Keratinocyte (primary cell): Measurements from ENCODE around the gene SPDYE4. TPM values are rescaled to one million over a fixed set of nuclear protein-coding genes. Genes with fewer than 3 reads are reported as not detected.

Experiments
- DNase-seq: peaks from one replicate; pipeline ENCODE4 v3.0.0-alpha.2; 2011; ENCODE audit warnings: low read depth, missing footprints, low spot score
- FAIRE-seq: peaks from 2 replicates; lab custom pipeline; 2011; peaks lifted over from hg19 to GRCh38; lab: Jason Lieb, UNC
- H2AFZ ChIP-seq: 2 replicates; pipeline ENCODE4 v1.6.0; 2012; ENCODE audit warnings: low read length, control low read depth, inconsistent platforms; ENCODE audit not compliant: control insufficient read depth
- H3K27ac ChIP-seq: 2 replicates; pipeline ENCODE4 v1.5.1; 2011; ENCODE audit warnings: low read length; ENCODE audit not compliant: control insufficient read depth, insufficient read depth
- H3K27me3 ChIP-seq: 3 replicates; pipeline ENCODE4 v1.6.0; 2011; ENCODE audit warnings: low read length; ENCODE audit not compliant: control insufficient read depth, insufficient read depth; ENCODE audit errors: extremely low read depth
- H3K36me3 ChIP-seq, 2 experiments: 2 replicates in 1 of 2; 3 replicates in 1 of 2; pipeline ENCODE4 v1.5.1; 2011; ENCODE audit warnings: low read length in 2 of 2, mild to moderate bottlenecking in 1 of 2; ENCODE audit not compliant: control insufficient read depth in 2 of 2, insufficient read depth in 2 of 2; ENCODE audit errors: extremely low read depth in 1 of 2
- H3K4me1 ChIP-seq: 3 replicates; pipeline ENCODE4 v1.5.1; 2011; ENCODE audit warnings: low read length; ENCODE audit not compliant: control insufficient read depth, insufficient read depth; ENCODE audit errors: extremely low read depth
- H3K4me2 ChIP-seq: 3 replicates; pipeline ENCODE4 v1.6.0; 2011; ENCODE audit warnings: low read depth, low read length; ENCODE audit not compliant: control insufficient read depth, insufficient read depth; ENCODE audit errors: extremely low read depth
- H3K4me3 ChIP-seq, 3 experiments: fragments of 200-600 bp in 1 of 3; sonication (generic) in 1 of 3; 2 replicates in 2 of 3; 3 replicates in 1 of 3; pipeline ENCODE4 v1.5.1; 2011 to 2016; ENCODE audit warnings: low read length in 3 of 3, mild to moderate bottlenecking in 3 of 3, control low read depth in 2 of 3, inconsistent platforms in 1 of 3, low read depth in 1 of 3, mixed read lengths in 1 of 3, mixed run types in 1 of 3, moderate library complexity in 1 of 3; ENCODE audit not compliant: control insufficient read depth in 2 of 3, insufficient read depth in 2 of 3; ENCODE audit errors: extremely low read depth in 1 of 3
- H3K79me2 ChIP-seq: 2 replicates; pipeline ENCODE4 v1.6.0; 2012; ENCODE audit warnings: low read length; ENCODE audit not compliant: control insufficient read depth, insufficient read depth
- H3K9ac ChIP-seq: 3 replicates; pipeline ENCODE4 v1.6.0; 2011; ENCODE audit warnings: low read length; ENCODE audit not compliant: control insufficient read depth, insufficient read depth; ENCODE audit errors: extremely low read depth
- H3K9me1 ChIP-seq: 3 replicates; pipeline ENCODE4 v1.6.0; 2011; ENCODE audit warnings: low read length; ENCODE audit not compliant: control insufficient read depth, insufficient read depth; ENCODE audit errors: extremely low read depth
- H3K9me3 ChIP-seq: 2 replicates; pipeline ENCODE4 v1.5.1; 2012; ENCODE audit warnings: low read depth, low read length; ENCODE audit not compliant: control insufficient read depth
- H4K20me1 ChIP-seq: 3 replicates; pipeline ENCODE4 v1.6.0; 2011; ENCODE audit warnings: low read length; ENCODE audit not compliant: control insufficient read depth, insufficient read depth; ENCODE audit errors: extremely low read depth
- EZH2 ChIP-seq: IDR thresholded peaks from one replicate; pipeline ENCODE4 v1.6.1; 2012; ENCODE audit warnings: inconsistent platforms, mild to moderate bottlenecking, low read length, moderate library complexity
- dilution Hi-C: fragments of 300-500 bp; cut with MboI; formaldehyde crosslinking; loops from one replicate; pipeline ENCODE4 v1.7.0; 2020; ENCODE audit warnings: low sequenced_read_pairs; ENCODE audit not compliant: extremely low pct_ligation_motif_present
- polyA plus RNA-seq, 5 experiments: library from polyadenylated mRNA; depleted of rRNA in 3 of 5; stranded (reverse) in 3 of 5; stranded (forward) in 1 of 5; unstranded in 1 of 5; fragments of >200 nt; gene quantifications; 1 replicate in 1 of 5; 2 replicates in 3 of 5; 3 replicates in 1 of 5; pipeline versions ENCODE4 v1.2.1 to v1.2.3, GENCODE V29; 2011 to 2012; ENCODE audit warnings: missing spikeins in 2 of 5, low read depth in 1 of 5, low replicate concordance in 1 of 5
- TF ChIP-seq, protein P1 (sequence below), 3 experiments: IDR thresholded peaks in 1 of 3; conservative IDR thresholded peaks in 1 of 3; optimal IDR thresholded peaks in 1 of 3; 2 replicates in 2 of 3; 3 replicates in 1 of 3; pipeline versions ENCODE3 to v1.5.1; 2011; ENCODE audit warnings: low read length in 3 of 3, mild to moderate bottlenecking in 3 of 3, moderate library complexity in 2 of 3, control low read depth in 1 of 3, inconsistent platforms in 1 of 3; ENCODE audit not compliant: insufficient read depth in 2 of 3; ENCODE audit errors: extremely low read depth in 1 of 3

Gene SPDYE4
- polyA plus RNA-seq, 1 donor (not counting 4 experiments of a cell fraction or from before 2014, with no cell fraction given), result not detected

DNA sequence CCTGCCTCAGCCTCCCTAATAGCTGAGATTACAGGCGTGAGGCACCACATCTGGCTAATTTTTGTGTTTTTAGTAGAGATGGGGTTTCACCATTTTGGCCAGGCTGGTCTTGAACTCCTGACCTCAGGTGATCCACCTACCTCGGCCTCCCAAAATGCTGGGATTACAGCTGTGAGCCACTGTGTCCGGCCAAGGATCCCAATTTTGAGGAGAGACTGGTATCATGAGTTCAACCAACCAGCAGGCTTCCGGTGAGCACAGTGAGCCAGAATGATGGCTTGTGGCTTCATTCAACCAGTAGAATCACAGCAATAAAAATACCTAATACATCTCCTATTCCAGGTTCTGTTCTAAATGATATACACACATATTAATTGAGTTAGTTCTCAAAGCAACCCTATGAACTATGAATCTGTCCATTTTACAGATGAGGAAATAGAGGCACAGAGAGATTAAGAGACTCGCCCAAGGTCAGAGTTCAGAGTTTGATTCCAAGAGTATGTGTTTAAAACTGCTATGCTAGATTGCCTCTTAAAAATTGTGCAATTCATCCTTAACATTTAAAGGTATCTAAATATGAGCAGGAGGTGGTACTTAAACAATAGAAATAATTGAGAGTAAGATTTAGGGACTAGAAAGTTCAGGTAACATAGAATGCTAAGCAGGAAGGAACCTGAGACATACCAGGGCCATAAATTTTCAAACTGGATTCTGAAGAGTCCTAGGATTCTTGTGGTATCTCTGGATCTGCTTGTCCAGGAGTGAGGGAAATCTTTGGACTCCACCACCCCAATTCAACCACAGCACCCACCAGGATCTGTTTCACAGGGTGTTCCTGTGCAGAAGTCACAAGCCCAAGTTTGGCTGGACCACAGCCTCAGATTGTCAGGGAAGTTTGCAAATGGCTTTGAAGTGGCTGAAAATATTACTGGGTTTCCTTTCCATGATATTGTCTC, 38.8 kb downstream of the SPDYE4 start:
- Histone ChIP-seq H3K9me3 (no peaks in the 10 kb centered on the region), H3K4me1 (no peaks in the 10 kb centered on the region), H3K4me3 (no peak overlapping the region), H2AFZ (no peak overlapping the region), H3K4me2 (no peak overlapping the region), H3K79me2 (no peaks in the 10 kb centered on the region), H3K9me1 (no peaks in the 10 kb centered on the region), H3K27me3 (no peaks in the 10 kb centered on the region), H3K27ac (no peak overlapping the region), H4K20me1 (no peaks in the 10 kb centered on the region), H3K9ac (no peak overlapping the region), H3K36me3 (no peaks in the 10 kb centered on the region)
- TF ChIP-seq, protein P1, sequence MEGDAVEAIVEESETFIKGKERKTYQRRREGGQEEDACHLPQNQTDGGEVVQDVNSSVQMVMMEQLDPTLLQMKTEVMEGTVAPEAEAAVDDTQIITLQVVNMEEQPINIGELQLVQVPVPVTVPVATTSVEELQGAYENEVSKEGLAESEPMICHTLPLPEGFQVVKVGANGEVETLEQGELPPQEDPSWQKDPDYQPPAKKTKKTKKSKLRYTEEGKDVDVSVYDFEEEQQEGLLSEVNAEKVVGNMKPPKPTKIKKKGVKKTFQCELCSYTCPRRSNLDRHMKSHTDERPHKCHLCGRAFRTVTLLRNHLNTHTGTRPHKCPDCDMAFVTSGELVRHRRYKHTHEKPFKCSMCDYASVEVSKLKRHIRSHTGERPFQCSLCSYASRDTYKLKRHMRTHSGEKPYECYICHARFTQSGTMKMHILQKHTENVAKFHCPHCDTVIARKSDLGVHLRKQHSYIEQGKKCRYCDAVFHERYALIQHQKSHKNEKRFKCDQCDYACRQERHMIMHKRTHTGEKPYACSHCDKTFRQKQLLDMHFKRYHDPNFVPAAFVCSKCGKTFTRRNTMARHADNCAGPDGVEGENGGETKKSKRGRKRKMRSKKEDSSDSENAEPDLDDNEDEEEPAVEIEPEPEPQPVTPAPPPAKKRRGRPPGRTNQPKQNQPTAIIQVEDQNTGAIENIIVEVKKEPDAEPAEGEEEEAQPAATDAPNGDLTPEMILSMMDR (optimal IDR thresholded peaks at IDR 0.05 in 1 of 3, IDR thresholded peaks at IDR 0.05 in 1 of 3, conservative IDR thresholded peaks at IDR 0.05 in 1 of 3; ENCODE audit: extremely low read depth in 1 of 3, insufficient read depth in 2 of 3, low read length in 3 of 3), result no peak
- no peak for TF ChIP-seq EZH2
- dilution Hi-C loops, result no loop called here
- DNase-seq (no peak), FAIRE-seq (no peak)

DNA sequence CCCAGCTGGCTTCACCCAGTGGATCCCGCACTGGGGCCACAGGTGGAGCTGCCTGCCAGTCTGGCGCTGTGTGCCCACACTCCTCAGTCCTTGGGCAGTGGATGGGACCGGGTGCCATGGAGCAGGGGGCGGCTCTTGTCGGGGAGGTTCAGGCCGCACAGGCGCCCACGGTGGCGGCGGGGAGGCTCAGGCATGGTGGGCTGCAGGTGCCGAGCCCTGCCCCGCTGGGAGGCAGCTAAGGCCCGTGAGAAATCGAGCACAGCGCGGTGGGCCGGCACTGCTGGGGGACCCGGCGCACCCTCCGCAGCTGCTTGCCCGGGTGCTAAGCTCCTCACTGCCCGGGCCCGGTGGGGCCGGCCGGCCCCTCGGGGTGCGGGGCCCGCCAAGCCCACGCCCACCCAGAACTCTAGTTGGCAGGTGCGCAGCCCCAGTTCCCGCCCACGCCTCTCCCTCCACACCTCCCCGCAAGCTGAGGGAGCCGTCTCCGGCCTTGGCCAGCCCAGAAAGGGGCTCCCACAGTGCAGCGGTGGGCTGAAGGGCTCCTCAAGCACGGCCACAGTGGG, 40.3 kb downstream of the SPDYE4 start:
- TF ChIP-seq, protein P1 (optimal IDR thresholded peaks at IDR 0.05 in 1 of 3, IDR thresholded peaks at IDR 0.05 in 1 of 3, conservative IDR thresholded peaks at IDR 0.05 in 1 of 3; ENCODE audit: extremely low read depth in 1 of 3, insufficient read depth in 2 of 3, low read length in 3 of 3), result no peak
- TF ChIP-seq EZH2, result no peak
- no peak for FAIRE-seq
- Histone ChIP-seq H3K9ac (no peak overlapping the region), H3K9me3 (no peaks in the 10 kb centered on the region), H3K27ac (no peak overlapping the region), H3K4me3 (no peak overlapping the region), H2AFZ (no peak overlapping the region), H3K4me2 (no peak overlapping the region), H3K79me2 (no peaks in the 10 kb centered on the region), H3K4me1 (no peaks in the 10 kb centered on the region), H4K20me1 (no peaks in the 10 kb centered on the region), H3K36me3 (no peaks in the 10 kb centered on the region), H3K27me3 (no peaks in the 10 kb centered on the region), H3K9me1 (no peaks in the 10 kb centered on the region)
- dilution Hi-C loops, result no loop called here
- no peak for DNase-seq
